GM19239 (cell line): ENCODE data around the gene VPS41.
"Not testable (repeated sequence)": the region's sequence is repeated elsewhere in the genome, so short reads cannot be mapped to it uniquely, and the experiment has no call there.

ENCODE experiments used
- DNase-seq: peaks from one replicate; pipeline ENCODE4 v3.0.0; 2011; ENCODE audit warnings: low spot score; ENCODE audit not compliant: insufficient read length
- FAIRE-seq: peaks from 2 replicates; lab custom pipeline; 2011; peaks lifted over from hg19 to GRCh38; lab: Jason Lieb, UNC

Gene VPS41

DNA sequence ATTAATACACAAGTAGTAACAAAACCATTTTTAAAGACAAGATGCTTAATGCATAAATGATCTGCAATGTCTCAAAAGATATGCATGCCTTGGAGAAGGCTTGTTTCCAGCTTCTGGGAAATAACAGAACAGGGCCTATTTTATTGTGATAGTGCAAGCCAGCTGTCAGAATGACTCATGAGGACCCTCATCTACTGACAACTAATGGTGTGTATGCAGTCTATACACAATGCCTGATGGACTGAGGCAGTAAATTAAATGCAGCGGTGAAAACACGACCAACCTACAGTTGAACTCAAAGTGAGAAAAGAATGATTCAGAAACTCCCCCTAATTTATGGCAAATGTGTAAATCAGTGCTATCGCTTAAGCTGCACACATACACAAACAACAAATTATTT is 46.3 kb downstream of the VPS41 start:
- FAIRE-seq (no peak), DNase-seq (no peak)

DNA sequence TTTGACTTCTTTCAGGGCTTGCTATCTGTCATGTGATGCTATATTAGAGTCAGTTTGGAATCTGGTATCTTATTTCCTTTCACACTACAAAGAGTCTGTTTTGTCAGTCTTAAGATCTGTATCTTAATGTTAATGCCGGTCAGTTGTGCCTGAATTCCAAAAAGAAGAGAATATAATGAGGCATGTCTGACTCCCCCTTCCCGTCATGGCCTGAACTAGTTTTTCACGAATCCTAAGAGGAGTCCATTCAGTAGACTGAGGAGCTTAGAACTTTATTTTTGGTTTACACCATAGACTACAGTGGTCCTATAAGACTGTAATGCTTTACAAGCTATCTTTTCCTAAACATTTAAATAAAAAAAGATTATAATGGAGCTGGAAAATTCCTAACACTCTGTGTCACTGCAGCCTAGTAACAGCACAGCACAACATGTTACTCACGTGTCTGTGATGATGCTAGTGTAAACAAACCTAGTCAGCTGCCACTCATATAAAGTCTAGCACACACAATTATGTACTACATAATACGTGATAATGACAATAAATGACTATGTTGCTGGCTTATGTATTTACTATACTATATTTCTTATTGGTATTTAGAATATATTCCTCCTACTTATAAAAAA is 50.6 kb downstream of the VPS41 start:
- DNase-seq (no peak), FAIRE-seq (no peak)

DNA sequence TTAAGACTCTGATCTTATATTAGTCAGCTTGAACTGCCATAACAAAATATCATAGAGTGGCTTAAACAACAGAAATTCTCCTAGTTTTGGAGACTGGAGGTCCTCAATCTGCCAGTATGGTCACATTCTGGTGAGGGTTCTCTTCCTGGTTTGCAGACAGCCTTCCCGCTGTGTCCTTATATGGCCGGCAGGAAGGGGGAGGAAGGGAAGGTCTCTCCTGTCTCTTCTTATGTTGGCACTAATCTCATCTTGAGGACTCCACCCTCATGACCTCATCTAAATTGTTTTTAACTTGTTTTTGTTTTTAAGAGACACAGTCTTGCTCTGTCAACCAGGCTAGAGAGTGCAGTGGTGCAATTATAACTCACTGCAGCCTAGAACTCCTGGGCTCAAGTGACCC is 53.1 kb downstream of the VPS41 start:
- no peak for FAIRE-seq
- DNase-seq, result no peak

DNA sequence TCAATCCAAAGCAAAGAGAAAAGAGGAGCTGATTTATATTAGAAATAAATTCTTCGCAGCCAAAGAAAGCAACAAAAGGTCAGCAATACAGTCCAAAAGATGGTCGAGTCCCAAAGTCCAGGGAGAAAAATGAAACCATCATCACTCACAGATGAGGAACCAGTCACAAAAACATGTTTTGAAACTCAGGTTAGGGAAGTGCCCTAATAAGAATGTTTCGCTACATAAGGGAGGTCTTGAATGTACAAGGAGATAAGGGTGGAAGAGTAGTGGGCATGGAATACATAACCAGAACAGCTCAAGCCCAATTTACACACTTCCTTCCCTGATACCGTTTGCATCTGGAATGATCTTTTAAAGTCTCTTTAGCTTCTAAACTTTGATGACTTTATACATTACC is 53.6 kb downstream of the VPS41 start:
- DNase-seq (no peak), FAIRE-seq (no peak)

DNA sequence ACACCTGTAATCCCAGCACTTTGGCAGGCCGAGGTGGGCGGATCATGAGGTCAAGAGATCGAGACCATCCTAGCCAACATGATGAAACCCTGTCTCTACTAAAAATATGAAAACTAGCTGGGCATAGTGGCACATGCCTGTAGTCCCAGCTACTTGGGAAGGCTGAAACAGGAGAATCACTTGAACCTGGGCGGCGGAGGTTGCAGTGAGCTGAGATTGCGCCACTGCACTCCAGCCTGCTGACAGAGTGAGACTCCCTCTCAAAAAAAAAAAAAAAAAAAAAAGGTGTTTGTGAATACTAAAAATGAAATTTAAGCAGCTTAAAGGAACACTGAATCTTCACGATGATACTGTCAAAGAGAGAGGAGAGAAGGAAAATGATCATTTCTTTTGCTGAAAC is 54.0 kb downstream of the VPS41 start:
- not testable (repeated sequence) for FAIRE-seq, DNase-seq

DNA sequence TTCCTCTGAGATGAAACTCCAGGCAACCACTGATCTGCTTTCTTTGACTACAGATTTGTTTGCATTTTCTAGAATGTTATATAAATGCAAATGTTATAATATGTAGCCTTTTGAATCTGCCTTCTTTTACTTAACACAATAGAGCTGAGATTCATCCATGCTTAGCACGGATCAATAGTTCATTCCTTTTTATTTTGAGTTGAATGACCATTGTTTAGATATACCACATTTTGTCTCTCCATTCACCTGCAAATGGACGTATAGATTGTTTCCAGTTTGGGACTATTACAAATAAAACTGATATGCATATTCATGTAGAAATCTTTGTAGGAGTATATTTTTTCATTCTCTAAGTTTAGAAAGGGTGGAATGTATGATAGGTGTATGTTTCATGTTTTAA is 57.7 kb downstream of the VPS41 start:
- FAIRE-seq (no peak), DNase-seq (no peak)

DNA sequence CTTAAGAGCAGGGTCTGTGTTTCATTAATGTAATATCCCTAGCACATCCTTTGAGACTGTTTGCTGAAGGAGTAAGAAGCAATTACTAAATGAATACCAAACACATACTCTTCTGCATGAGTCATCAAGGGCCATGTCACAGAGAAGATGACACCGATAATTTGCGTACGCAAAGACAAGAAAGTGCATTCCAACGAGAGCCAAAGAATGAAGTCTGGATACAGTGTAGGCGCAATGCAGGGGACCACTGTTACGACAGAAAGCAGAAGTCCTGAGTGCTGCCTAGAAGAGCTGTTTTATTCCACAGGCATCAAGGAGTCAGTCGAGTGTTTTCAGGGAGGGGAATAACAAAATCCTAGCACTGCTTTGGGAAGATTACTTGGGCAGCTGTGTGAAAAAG is 62.7 kb downstream of the VPS41 start:
- FAIRE-seq, result no peak

DNA sequence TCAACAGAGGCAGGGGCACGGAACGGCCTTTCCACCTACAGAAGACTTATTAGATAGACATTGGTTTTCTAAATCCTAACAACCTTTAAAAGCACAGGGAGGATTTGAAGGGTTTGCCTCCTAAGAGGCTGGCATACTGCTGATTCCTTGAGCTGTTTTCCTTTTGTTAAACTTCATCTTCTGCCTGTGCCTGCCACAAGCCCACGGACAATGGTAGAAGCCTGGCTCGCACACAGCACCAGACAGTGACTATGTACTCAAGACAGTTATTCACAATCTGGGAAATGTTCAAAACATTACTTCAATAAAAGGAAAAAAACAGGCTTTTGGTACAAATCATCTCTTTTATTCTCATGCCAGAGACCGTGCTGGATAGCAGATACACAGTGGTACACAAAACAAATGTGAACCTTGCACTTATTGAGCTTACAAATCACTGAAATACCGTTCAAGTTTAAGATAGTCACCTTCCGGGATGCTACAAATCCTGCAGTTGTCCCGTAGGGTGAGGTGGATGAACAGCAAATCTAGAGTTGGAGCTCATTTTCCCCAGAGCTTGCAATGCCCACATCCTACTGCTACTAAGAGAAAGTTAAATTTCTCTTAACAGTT is 63.9 kb downstream of the VPS41 start:
- DNase-seq (no peak), FAIRE-seq (no peak)

More for the DNA sequence above, 62.7 kb downstream of the VPS41 start:
- no peak for DNase-seq

DNA sequence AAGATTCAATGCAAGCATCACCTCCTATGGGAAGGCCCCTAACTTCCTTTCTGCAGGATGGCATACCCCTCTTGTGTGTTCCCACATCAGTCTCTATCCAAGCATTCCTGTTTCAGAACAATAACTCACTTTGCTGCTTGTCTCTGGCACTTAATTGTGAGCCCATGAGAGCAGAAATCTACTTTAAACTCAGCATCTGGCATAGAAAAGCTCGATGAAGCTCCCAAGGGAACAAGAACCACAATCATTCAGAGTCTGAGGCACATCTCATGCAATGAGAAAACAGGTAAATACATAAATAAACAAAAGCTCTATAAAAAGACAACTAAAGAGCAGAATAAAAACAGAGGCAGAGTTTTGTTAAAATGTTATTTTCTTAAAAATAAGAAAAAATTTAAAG is 66.2 kb downstream of the VPS41 start:
- DNase-seq (no peak), FAIRE-seq (no peak)

DNA sequence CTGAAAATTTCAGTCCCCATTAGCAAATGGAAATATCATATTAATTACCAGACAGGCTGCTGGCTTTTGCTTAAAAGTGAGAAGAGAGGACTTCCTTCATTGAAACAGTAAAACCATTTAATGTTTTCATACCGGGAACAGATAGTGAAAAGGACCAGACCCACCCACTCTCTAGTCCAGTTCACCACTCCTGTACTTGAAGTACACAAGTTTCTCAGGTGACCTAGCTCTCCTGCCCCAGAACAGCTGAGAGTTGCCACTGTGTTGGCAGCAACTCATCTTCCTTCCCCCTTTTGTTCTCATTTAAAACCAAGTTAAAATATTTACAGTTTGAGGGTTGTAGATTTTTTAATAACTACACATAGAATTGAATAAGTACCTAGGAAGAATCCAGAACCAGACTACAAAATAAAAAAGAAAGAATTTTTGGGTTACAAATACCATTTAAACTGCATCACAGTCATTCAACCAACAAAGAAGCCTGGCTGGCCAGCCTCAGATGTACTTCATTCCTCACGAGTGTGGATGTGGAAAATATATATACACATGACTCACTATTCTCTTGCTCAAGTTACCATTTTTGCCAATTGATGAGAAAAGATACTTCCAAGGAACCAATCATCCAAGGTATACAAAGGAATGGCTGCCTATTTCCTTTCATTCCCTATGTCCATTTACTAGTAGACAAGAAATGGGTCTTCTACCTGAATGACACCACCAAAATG is 68.1 kb downstream of the VPS41 start:
- FAIRE-seq, result no peak
- DNase-seq, result no peak

DNA sequence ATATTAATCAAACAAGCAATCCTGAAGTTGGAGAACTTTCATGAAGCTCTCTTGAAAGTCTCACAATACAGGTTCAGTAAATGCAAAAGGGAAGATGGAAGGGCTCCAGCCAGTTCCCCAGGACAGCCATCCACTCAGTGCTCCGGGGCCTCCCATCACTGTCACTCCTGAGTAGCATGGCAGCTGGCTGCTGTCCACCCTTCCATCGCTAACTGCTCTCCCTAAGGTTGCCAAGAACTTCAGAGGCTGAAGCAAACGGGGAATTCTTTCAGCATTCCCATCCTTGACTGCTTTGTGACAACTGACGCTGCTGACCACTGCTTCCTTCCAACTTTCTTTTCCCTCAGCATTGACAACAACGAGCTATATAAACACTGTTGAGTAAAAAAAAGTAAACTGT is 69.1 kb downstream of the VPS41 start:
- DNase-seq (no peak), FAIRE-seq (no peak)

DNA sequence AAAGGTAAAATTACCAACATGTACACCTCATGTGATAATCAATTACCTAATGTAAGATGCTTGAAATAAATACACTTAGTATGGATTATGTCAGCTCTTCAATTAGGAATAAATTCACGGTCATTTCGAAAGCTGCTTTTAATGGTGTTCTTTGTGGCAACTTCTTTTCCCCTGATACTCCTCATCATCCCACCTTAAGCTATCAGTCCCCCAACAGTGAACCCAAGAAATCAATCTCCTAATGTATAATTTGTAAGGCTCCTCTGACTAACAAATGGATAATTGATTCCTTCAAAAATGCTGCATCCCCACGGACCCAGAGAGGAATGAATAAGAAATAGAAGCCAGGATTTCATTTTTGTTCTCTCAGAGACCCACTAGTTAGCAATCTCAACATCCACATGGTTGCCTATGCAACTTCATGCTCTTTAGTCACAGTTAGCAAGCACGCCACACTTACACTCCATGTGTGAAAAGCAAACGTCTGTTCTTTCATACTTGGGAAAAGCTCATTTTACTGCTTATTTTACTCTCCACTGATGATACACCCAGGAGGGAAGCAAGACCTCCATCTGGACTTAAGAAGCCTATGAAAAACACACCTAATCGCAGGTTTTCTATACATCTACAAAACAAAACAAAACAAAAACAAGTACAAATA is 70.1 kb downstream of the VPS41 start:
- DNase-seq (no peak), FAIRE-seq (no peak)

DNA sequence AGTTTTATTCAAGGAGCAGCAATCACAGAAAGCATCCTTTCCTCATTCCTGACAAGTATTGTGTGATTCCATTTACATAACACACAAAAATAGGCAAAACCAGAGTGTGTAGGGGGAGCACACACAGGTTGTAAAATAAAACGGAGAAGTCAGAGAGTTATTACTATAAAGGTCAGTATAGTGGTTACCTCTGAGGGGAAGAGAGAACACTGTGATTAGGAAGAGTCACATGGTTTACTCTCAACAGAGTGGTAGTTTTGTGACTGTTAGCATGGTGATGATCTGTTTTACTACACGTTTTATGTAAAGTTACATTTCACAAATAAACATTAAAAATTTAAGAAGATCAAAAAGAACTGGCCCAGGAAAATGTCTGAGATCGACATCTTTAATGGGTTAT is 74.6 kb downstream of the VPS41 start:
- no peak for FAIRE-seq
- no peak for DNase-seq

DNA sequence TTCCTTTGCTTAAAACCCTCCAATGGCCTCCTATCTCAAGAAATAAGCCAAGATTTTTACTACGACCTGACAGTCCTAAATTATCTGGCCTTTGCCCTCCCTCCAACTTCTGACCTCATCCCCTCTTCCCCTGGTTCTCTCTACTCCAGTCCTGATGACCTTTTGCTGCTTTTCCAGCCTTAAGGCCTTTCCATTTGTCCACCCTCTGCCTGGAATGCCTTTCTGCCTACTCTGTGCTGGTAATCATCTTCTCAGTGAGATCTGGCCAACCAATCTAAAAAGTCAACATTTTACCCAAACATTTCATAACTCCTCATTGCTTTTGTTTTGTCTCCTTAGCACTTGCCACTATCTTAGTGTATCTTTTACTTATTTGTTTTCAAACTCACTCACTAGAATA is 75.7 kb downstream of the VPS41 start:
- no peak for FAIRE-seq

DNA sequence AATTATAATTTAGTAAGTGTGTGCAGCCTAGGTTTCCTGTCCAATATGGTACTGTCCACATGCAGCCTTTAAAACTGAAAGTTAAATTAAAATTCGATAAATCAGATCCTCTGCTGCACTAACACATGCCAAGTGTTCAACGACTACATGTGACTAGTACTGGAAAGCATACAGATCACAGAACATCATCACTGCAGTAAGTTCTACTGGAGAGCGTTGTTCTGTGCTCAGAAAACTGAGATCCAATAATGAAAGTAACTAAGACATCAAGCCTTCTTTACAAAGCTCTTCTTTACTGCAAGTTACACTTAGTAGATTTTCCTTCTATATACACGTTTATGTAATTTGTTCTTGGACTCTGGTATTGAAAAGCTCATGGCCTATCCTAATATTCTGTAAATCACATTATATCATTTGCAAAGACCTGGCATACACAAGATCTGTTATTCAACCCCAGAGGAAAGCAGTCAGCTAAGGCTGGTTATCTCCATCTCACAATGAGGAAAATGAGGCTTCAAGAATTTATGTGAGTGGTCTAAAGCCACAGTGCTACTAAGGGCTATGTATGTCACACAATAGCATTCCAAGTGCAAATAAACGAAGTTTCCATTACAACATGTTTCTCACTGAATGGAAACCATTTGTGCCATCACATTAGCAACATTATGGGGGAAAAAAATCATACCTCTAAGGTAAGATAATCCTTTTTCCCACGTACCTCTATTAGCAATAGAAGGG is 77.6 kb downstream of the VPS41 start:
- peak; percentile 26 for FAIRE-seq

More for the DNA sequence above, 75.7 kb downstream of the VPS41 start:
- no peak for DNase-seq

DNA sequence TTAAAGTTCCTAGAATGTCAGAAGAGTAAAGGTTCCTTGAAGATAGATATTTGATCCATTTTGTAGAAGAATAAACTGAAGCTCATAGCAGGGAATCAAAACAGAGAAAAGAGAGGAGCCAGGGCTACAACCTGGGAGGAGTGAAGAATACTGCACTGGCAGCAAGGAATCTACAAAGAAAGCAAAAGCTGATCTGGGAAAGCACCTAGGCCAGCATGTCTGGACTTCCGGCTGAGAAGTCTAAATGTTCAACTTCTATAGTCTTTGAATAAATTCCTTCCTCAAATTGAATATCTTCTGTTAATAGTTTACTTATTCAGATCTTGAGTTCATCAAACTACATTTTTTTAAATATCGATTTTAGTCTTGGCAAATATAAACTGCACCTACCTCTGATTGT is 78.2 kb downstream of the VPS41 start:
- no peak for FAIRE-seq

More for the DNA sequence above, 77.6 kb downstream of the VPS41 start:
- no peak for DNase-seq

DNA sequence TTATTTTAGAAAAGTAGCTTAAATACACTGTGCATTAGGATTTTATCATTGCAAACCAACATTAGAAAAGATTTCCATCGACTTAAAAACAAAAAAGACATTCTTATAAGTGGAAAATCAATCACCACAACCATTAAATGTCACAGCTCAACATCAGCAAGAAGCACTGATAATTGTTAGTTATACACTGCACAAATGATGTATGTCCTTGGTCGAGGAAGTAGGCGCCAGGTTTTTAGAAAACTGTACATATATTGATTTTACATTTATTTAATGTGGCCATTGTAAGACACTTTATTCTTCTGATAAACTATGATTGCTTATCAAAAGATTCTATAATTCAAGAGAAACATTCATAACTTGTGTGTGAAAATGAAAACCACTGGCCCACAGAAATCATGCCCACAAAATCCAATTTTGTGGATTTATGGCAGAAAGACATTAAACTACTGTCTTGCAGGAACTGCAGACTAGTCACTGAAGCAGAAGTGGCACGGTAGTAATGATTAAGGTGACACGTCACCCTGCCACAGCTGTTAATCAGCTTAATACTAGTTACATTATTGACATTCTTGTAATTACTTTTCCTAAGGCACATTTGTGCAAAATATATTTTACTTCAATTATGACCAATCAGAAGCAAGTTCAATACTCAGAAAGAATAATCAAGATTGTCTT is 79.4 kb downstream of the VPS41 start:
- DNase-seq (no peak), FAIRE-seq (no peak)

More for the DNA sequence above, 78.2 kb downstream of the VPS41 start:
- no peak for DNase-seq

DNA sequence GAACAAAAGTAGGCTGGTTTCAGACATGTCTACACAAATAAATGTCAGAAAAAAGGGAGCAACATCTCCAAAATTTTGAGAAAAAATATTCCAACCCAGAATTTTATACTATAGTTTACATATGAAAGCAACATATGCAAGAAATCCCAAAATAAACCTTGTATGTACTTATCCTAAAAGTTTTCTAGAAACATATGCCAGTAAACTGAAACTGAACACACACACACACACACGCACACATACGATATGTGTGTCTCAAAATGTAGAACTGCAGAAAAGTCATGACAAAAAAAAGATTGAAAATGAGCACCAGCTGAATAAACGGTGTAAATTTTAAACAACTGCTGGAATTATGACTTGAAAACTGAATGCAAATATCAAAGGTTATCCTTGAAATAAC is 81.0 kb downstream of the VPS41 start:
- DNase-seq (no peak), FAIRE-seq (no peak)

DNA sequence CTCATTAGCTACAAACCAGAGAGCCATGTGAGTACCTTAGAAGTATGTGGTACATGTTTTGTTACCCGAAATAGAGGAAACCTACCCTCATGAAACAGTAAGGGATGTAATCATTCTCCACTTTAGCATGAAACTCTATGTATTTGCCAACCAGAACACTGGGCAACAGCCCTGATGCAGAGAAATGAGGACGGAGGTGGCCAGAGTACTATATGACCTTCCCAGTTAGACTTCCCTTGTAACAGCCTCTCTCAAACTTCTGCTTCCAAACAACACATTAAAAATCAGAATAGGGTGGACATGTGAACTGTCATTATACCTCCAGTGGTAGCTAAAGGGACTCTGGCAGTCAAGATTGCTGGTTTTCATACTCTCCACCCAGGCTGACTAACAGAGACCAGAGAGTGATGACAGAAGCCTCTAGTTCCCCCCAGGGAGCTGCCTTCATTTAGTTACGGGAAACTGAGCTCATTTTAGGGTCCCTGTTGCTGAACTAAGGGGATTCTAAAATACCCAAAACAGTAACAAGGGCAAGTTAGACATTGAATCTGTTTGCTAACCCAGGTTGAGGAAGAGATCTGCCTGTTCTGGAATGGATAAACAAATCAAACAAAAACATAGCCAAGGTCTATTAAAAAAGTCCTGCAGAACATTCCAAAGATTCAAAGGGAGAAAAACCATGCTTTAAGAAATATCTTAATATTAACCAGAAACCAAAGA is 83.1 kb downstream of the VPS41 start:
- FAIRE-seq (peak; percentile 78), DNase-seq (no peak)
